ENCODE measurements around the gene COL20A1. TPM values are rescaled to one million over a fixed set of nuclear protein-coding genes. Genes with fewer than 3 reads are reported as not detected.

Gene COL20A1
- total RNA-seq, 1 donor from 2014 or later = 3.0 TPM

DNA sequence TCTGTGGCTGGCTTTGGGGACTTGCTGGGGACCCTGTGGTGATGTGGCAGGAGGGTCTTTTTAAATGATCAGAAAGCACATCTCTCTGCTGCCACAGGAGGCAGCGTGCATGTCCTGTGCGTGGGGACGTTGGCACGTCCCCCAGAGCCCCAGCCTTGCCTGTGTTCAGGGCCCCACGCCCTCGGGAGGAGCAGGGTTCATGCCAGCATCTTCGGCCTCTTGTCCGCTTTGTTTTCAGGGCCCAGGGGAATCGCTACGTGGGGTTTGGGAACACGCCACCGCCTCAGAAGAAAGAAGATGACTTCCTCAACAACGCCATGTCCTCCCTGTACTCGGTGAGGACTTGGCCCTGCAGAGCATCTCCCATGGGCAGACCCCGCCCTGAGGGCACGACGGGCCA, 14.3 kb upstream of the COL20A1 start:
- DNase-seq = no peak

DNA sequence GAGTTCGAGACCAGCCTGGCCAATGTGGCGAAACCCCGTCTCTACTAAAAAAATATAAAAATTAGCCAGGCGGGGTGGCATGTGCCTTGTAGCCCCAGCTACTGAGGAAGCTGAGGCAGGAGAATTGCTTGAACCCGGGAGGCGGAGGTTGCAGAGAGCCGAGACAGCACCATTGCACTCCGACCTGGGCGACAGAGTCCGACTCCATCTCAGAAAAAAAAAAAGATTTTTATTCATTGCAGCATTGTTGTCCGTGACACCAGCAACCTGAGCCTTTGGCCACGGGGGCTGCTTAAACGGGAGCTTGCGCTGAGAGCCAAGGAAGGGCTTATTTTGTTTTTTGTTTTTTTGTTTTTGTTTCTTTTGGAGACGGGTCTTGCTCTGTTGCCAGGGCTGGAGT, 13.1 kb upstream of the COL20A1 start:
- DNase-seq = no peak

DNA sequence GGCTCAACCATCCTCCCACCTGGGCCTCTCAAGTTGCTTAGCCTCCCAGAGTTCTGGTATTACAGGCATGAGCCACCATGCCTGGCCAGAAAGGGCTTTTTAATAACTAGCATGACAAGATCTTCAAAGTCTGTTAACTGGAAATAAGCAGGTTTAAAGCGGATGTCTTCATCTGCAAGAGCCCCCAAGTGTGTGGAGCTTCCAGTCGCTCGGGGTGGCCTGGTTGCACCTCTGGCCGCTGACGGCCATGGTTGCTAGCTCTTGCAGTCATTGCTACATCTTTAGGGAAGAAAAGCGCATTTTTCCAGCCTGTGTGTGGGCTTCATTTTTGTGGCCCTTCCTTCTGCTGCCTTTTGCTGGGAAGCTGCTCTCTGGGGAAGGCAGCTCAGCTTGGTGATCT, 12.6 kb upstream of the COL20A1 start:
- no peak for DNase-seq

DNA sequence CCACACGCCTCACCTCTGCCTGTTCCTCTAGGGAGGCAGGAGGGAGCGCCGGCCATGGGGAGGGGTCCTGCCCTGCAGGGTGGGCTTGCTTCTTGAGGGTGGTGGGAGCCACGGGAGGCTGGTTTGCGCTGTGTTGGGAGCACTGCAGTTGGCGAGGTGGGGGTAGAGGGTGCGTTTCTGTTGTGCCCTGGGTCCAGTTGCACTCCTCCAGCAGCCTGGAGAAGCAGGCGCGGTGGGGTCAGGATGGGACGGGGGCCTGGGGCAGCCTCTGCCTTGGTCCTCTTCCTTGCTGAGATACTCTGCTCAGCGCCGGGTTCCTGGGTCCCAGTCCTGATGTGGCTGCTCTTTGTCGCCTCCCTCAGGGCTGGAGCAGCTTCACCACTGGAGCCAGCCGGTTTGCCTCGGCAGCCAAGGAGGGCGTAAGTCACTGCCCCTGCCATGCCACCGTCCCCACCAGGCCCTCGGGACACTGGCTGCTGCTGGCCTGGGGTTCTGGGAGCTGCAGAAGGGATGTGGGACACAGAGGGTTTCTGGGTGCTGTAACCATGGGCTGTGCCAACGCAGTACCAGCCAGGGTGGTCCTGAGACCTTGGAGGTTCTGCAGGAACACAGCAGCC, 11.9 kb upstream of the COL20A1 start:
- DNase-seq = no peak

DNA sequence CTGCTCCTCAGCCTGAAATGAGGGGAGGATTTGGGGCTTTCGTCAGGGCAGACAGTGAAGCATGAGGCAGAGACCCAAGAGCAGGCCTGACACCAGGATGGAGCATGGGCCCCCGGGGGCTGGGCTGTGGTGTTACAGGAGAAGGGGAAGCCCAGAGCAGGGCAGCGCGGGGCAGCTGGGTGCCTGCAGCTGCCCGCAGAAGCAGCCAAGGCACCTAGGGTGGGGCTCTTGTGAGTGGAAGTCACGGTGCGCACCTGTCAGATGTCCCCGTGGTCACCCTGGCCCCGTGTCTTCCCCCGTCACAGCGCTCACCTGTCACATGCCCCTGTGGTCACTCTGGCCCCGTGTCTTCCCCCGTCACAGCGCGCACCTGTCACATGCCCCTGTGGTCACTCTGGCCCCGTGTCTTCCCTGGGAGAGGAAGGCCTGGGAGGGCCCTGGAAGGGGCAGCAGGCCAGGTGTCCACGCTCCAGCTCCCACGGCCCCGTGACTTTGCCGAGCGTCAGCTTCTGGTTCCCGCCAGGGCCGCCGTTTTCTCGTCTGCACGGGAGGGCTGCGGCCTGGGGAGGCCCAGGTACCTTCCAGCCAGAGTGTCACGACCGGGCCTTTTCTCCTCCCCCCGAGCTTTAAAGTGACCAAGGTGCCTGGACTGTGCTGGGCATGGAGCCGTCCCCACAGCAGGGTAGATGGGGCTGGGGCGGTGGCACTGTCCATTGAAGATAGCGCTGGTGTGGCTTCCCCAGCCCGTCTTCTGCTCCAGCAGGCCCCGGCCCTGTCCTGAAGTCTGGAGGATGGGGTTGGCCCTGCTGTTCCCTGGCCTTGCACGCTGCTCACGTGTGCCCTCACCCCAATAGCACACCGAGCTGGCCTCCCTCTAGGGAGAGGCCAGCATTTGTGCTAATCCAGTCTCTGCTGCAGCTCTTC, 11.0 kb upstream of the COL20A1 start:
- DNase-seq = no peak

DNA sequence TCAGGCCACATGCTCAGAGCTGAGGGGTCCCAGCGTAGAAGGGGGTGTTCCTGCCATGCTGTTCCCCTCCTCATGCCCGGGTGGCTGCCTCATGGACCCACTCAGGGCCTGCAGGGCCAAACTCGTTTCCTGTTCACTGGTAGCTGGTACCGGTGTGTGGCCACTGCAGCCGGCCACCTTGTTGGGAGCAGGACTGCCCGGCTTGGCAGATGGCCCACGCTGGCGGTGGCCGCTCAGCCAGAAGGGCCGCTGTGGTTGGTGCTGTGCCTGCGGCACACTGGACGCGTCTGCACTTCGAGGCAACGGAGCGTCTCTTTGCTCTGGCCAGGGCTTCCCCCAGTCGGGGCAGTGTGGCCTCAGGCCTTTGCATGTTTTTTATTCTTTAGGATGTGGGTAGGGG, 10.0 kb upstream of the COL20A1 start:
- DNase-seq = no peak

DNA sequence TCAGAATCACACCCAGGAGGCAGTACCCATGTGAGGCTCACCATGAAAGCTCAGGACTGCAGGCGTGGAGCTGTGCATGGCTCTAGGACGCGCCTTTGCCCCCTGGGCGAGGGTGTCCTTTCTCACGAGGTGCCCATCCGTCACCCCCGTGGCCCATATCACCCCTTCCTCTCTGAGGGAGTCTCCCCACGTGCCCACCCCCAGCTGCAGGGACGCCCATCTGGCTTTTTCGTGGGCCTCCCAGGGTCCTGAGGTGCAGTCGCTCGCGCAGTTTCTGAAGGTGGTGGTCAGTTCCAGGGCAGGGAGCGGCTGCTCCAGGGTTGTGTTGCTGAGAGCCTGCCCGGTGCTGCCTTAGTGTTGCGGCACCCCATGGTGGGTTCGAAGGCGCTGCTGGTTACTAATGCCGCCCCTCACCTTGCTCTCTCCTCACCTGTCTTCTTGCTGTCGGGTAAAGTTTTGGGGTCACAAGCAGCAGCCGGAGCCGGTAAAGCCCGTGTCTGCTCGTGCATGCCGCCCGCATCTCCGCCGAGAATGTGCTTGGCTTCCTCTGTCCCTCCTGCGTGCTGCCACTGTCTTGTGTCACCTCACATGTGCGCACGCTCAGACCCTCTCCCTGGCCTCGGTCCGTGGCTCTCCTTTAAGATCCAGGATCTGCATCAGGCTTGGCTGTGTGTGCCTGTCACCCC, 9.4 kb upstream of the COL20A1 start:
- DNase-seq = no peak

DNA sequence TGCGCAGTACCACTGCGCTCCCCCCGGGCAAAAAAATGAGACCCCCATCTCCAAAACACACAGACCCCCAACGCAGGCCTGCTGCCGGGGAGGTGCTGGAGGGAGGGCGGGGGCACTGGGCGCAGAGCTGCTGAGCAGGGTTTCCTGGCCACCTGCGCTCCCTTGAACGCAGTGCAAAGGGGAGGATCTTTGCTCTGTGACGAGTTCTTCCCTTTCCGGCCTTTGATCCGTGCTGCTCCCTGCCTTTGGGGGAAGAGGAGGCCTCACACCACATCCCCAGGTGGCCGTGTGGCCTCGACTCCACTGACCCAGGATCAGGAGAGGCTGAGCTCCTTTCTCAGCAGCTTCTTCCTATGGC, 8.9 kb upstream of the COL20A1 start:
- no peak for DNase-seq

DNA sequence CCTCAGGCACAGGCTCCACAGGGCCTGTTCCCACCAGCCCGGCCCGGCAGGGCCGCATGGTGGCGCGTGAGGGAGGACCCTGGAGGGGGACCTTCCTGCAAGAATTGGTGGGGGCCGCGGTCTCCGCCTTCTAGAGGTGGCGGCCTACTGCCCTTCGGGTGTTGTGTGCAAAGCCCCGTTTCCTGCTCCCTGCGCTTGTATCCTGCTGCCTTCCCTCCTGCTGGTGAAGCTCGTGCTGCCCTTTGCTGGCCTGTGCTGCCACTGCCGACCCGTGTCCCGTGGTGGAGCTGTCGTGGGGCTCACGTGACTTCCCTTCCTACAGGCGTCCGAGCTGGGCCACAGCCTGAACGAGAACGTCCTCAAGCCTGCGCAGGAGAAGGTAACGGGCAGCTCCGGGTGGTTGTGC, 8.4 kb upstream of the COL20A1 start:
- DNase-seq = no peak

DNA sequence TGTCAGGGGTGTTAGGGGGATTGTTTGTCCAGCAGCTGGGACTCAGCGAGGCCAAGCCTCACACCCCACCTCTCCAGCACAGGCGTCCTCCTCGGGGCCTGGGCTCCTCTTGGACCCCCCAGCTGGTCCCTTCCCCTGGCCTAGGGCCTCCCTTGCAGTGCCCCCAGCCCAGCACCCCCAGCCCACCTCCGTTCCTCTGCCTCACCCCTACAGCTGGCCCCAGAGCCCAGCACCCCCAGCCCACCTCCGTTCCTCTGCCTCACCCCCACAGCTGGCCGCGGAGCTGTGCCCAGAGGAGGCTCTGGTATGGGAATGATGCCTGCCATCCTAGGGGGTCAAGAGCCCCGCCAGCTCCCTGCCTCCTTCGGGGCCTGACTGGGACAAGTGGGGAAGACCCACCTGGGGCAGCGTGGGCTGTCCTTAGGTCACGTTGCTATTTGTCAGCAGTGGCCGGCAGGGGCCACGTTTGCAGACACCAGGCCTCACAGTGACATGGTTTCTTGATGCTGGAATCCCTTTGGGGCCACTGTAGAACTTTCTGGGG, 7.9 kb upstream of the COL20A1 start:
- DNase-seq = no peak

DNA sequence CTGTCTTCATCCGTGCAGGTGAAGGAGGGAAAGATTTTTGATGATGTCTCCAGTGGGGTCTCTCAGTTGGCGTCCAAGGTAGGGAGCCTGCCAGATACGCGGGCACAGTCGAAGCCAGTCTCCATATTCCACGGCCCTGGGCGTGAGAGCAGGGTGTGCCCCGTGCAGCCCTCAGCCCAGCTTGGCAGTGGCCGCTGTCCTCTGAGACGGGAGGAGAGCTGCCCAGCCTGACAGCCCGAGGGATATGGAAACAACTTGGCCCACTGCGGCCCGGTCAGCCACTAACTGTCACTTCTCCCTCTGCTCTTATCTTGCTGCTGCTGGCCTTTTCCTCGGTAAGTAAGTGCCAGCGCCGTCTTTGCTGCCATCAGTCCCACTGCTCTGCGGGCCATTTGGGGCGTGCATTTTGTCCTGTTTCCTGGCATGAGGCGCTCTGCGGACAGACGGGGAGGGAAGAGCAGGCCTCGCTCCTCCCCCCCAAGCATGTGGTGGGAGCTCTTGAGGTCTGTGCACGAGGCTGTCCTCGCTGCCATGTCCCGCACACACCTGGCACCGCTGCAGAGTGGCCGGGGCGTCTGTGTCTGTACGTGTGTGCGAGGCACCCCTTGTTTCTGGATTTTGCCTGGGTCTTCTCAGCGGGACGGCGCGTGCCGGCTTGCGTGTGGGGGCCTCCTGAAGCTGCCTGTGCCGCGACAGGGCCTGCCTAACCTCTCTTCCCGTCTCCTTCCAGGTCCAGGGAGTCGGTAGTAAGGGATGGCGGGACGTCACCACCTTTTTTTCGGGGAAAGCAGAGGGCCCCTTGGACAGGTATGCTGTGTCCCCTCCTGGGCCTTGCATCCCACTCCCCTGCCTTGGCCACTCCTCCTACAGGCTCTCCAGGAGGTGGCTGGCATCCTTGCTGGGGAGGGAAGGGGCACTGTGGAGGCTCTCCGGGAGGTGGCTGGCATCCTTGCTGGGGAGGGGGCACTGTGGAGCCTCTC, 7.1 kb upstream of the COL20A1 start:
- DNase-seq = no peak

DNA sequence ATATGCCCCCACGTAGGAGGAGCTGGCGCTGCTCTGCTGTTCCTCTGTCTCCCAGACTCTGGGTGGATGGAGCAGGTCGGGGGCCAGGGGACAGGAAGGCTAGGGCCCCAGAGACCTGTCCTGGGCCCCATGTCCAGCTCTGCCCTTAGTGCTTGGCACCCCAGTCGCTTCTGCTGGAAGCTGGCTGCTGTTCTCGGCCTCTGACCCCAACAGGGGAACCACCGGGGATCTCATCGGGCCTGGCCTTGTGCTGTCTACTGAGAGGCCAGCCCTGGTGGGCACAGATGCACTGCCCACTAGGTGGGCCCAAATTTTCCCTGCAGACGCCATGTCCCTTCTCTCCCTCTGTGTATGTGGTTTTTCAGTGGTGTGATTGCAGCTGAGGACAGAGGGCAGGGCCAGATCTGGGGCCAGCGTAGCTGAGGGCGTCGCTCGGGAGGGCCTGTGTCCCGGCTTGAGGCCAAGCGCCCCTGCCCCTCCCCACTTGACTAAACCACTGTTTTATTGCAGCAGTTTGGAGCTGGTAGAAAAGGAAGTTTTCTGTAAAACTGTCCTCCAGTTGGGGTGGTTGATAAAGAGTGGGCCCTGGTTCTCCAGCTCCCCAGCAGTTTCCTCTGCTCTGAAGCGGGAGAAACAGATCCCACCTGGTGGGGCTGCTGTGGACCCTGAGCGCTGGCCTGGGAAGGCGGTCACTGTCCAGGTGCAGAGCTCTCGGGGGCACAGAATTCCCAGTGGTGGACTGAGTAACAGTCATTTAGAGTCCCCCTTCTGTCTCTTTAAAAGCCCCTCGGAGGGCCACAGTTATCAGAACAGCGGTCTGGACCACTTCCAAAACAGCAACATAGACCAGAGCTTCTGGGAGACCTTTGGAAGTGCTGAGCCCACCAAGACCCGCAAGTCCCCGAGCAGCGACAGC, 5.9 kb upstream of the COL20A1 start:
- DNase-seq = no peak

DNA sequence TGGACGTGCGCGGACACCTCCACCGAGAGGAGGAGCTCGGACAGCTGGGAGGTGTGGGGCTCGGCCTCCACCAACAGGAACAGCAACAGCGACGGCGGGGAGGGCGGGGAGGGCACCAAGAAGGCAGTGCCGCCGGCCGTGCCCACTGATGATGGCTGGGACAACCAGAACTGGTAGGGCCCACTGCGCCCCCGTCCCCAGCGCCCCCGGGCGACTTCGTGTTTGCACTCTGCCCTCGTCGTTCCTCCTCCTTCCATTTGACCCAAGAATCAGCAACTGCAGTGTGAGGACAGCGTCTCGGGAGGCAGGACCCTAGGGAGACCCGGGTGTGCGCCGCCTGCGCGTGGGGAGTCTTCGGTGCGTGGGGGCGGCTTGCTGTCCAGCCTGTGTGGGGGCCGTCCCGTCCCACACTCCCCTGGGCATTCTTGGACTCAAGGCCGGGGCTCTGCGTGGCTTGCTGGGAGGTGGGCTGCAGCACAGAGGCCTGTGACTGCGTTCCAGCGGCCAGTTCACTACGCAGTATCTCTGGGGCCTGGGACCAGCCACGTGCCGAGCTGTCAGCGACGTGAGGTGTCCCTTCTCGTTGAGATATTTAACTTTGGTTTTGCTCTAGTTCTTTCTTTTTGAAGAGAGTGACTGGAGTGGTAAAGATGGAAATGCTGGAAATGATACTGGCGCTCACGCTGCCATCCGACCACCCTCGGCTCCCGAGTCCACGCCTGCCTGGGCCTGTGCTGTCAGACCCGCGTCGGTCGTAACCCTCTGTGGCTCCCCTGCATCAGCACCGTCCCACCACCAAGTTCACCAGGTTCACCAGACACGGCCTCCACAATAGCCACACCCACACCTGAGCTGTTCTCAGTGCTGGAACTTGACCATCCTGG, 5.0 kb upstream of the COL20A1 start:
- no peak for DNase-seq

DNA sequence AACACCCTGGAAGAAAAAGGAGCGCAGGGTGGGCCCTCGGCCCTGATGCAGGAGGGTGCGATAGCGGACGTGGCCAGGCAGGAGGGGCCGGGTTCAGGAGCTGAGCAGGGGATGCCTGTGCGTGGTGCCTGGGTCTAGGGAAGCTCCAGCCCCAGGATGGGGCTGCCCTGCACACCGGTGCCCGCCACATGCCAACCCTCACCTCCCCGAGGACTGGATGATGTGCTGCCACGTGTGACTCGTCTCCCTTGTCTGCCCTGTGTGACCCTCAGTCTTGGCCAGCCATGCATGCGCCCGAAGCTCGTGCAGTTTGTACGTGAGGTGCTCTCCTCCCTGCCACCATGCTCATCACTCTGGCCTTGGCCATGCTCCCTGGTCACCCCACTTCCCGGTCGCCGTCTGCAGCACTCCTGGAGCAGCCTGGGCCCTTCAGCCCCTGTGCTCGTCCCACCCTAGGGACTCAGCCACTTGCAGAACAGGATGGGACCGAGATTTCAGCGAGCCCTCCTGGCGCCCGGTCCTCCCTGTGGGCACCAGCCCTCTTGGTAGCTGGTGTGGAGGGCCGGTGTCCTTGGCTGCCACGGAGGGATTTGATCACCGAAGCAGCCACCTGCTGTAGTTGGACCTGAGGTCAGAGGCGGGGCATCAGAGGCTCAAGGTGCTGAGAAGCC, 4.3 kb upstream of the COL20A1 start:
- no peak for DNase-seq

DNA sequence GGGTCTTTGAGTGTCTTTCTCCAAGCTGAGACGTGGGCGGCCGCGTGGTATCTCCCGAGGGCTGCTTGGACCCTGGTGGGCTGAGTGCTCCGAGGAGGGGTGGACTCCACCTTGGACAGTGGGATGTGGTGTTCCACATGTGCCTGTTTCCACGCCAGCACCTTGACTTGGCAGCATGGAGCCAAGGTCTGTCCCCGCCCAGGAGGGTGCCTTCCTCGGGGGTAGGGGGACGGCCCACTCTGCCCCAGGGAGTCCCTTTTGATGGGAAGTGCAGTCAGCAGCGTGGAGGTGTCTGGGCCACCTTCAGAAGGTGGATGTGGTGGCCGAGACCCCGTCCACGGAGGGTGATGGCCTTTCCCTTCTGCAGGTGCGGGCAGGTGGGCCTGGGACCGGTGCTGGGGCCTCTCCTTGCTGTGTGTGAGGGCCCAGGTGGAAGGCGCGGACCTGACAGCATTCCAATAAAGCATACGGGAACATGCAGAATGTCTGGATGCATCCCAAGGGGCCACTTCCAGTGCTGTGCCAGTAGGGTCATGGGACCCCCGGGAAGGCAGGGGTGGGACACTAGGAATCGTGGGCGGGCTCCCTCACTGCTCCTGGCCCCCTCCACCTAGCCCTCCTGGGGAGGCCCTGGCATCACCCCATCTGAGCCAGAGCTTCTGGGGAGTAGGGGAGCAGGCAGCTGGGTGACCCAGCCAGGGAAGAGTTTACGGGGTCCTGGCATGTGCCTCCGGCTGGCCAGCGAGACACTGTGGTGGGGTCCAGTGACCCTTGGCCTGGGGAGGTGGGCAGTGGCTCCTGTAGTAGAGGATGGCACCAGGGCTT, 3.5 kb upstream of the COL20A1 start:
- no peak for DNase-seq

DNA sequence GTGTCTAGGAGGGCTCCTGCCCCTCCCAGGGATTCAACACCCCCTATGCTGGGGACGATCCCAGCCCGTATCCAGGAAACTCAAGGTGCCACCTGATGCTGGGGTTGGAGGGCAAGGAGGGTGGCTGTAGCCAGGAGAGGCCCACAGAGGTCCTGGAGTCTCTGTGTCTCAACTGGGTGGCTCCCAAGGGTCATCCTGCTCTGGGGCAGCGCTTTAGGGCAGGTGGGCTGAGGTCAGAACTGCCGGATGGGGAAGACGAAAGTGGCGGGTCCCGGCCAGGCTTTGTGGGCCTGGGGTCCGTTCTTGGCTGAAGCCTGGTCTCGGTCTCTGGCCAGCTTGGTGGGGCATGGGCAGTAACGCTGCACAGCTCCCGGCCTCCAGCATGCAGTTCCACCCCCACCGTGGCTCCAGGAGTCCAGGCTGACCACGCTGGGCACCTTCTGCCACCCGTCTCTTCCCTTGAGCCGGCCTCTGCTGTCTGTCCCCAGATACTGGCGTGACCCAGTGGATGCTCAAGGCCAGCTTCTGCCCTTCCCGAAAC, 2.8 kb upstream of the COL20A1 start:
- no peak for DNase-seq

DNA sequence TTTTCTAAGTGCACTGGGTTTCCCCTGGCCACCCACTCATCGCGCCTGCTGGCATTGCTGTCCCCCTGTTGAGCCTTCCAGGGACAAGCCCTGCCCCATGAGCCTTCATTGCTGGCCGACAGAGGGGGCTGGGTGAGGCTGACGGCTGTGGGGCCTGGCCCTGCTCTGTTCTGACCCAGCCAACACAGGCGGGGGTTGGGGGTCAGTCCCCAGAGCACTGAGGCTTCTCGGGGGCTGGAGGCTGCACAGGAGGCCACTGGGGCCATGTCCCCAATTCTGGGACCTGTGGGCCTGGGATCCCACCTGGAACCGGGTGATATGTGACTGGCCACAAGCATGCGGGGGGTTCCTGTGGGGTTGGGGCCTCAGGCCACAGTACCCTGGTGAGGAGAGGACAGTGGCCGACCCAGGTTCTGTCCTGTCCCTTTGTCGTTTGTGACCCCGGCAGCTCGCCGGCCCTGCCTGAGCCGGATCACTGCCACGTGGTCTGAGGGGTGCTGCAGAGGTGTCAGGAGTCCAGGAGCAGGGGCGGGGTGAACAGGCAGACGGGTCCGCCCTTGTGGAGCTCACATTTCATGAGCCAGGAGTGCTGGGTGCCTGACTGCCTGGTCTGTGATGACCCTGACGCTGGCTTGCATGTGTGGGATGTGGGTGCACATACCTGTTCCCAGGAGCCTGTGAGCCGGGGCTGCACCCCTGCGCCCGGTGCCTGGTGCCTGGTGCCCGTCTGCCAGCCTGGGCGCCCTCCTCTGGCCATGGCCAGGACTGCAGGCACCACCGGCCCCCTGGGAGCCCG, 2.1 kb upstream of the COL20A1 start:
- no peak for DNase-seq

Measured in occipital lobe (tissue), 2 donors.